Measurements from ENCODE around the gene SMARCC1.

The SMARCC1 gene

DNA sequence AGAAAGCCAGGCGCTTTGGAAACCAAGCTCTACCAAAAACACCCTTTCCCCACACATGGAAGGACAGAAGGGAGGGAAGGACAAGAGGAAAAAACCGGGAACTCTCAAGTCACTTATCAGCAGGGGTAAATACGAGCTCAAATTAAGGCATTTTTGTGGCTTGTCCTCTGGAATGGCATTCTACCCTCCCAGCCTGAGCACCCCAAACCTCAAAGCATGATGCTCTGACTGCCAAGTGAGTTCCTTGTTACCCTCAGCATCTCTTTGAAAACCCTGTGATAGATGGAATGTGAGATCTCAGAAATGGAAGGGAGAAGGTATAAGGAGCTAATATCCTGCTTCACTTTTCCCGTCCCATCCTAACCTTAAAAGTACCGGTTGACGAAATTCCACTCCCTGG is 194.9 kb downstream of the SMARCC1 start:
- no CpG with 5 or more reads among the region's 6 CpGs for WGBS (ENCODE audit: extremely low coverage, insufficient coverage, insufficient read length)
- Histone ChIP-seq H3K23ac (ENCODE audit: low read length) (no peak overlapping the region), H2BK120ac (ENCODE audit: insufficient read depth, low read length, poor library complexity) (no peak overlapping the region), H2AFZ (ENCODE audit: insufficient read depth, low read length, poor library complexity) (no peak overlapping the region), H3K4me1 (ENCODE audit: control insufficient read depth in 1 of 2, insufficient read depth in 2 of 2, low read length in 2 of 2) (no peaks in the 10 kb centered on the region), H3K4ac (ENCODE audit: low read depth, low read length) (no peak overlapping the region), H2BK5ac (ENCODE audit: low read depth, low read length, poor library complexity) (no peak overlapping the region), H3K27ac (ENCODE audit: low read depth, low read length) (no peak overlapping the region), H3K79me1 (ENCODE audit: low read length) (no peaks in the 10 kb centered on the region), H3K36me3 (ENCODE audit: control insufficient read depth in 1 of 2, insufficient read depth in 2 of 2, low read length in 2 of 2) (peaks cover 14 to 39% of the 10 kb centered on the region in 2 experiments), H3K4me2 (ENCODE audit: low read length) (no peak overlapping the region), H3K9me3 (ENCODE audit: insufficient read depth, low read depth, low read length) (no peaks in the 10 kb centered on the region), H4K12ac (ENCODE audit: low read depth, low read length) (no peak overlapping the region), H4K91ac (ENCODE audit: low read depth, low read length) (no peak overlapping the region), H4K8ac (ENCODE audit: low read depth, low read length) (no peak overlapping the region), H2AK5ac (ENCODE audit: low read length) (no peak overlapping the region), H3K9ac (ENCODE audit: low read length) (no peak overlapping the region), H3K4me3 (ENCODE audit: low read depth, low read length) (no peak overlapping the region), H3K14ac (ENCODE audit: low read length) (no peak overlapping the region), H3K18ac (ENCODE audit: low read length) (no peak overlapping the region), H3K27me3 (ENCODE audit: insufficient read depth, low read length) (no peaks in the 10 kb centered on the region), H3K79me2 (ENCODE audit: control insufficient read depth, insufficient read depth, low read length, poor library complexity) (no peaks in the 10 kb centered on the region), H2BK12ac (ENCODE audit: low read length) (no peak overlapping the region)
- DNase-seq: no peak

DNA sequence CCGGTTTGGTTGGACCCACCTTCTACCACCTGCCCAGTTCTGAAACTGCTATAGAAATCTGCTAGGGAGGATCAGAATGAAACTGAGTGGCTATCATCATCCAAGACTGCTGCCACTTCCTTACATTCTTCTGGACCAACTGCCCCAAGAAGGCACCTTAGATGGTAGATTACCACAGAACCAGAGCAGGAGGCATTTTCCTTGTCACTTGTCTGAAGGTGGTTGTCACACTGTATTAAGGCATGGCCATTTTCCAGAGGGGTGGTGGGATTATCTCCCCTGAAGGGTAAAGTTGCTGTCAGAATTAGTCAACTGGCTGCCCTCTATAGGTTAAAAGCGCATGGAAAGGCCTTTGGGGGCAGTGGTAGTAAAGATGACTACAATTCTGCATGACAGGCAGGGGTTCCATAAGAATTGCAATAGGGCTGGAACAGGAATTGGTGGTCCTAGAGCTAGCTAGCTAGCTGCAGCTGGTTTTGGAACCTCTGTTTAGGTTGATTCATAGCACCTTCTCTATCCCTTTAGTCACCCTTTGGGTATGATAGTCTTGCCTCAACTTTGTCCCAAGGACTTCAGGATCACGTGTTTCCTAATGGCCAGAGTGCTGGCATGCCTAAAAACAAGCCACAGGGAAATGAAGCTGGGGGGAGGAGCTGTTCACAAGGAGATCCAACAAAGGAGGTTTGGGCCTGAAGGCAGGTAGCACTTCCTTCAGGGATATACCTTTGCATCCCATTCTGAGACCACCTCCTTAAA is 198.2 kb downstream of the SMARCC1 start:
- Histone ChIP-seq H2AK5ac (ENCODE audit: low read length) (no peak overlapping the region), H2AFZ (ENCODE audit: insufficient read depth, low read length, poor library complexity) (no peak overlapping the region), H3K4me1 (ENCODE audit: control insufficient read depth in 1 of 2, insufficient read depth in 2 of 2, low read length in 2 of 2) (peaks cover 2% of the 10 kb centered on the region in 2 experiments), H3K27me3 (ENCODE audit: insufficient read depth, low read length) (peaks cover 20% of the 10 kb centered on the region), H4K12ac (ENCODE audit: low read depth, low read length) (no peak overlapping the region), H3K14ac (ENCODE audit: low read length) (no peak overlapping the region), H3K79me2 (ENCODE audit: control insufficient read depth, insufficient read depth, low read length, poor library complexity) (no peaks in the 10 kb centered on the region), H4K8ac (ENCODE audit: low read depth, low read length) (no peak overlapping the region), H3K4me2 (ENCODE audit: low read length) (no peak overlapping the region), H2BK120ac (ENCODE audit: insufficient read depth, low read length, poor library complexity) (no peak overlapping the region), H3K9ac (ENCODE audit: low read length) (no peak overlapping the region), H4K91ac (ENCODE audit: low read depth, low read length) (no peak overlapping the region), H3K9me3 (ENCODE audit: insufficient read depth, low read depth, low read length) (no peaks in the 10 kb centered on the region), H3K4me3 (ENCODE audit: low read depth, low read length) (no peak overlapping the region), H3K27ac (ENCODE audit: low read depth, low read length) (no peak overlapping the region), H3K23ac (ENCODE audit: low read length) (no peak overlapping the region), H3K79me1 (ENCODE audit: low read length) (no peaks in the 10 kb centered on the region), H2BK12ac (ENCODE audit: low read length) (no peak overlapping the region), H2BK5ac (ENCODE audit: low read depth, low read length, poor library complexity) (no peak overlapping the region), H3K4ac (ENCODE audit: low read depth, low read length) (no peak overlapping the region), H3K36me3 (ENCODE audit: control insufficient read depth in 1 of 2, insufficient read depth in 2 of 2, low read length in 2 of 2) (peaks cover 7 to 24% of the 10 kb centered on the region in 2 experiments), H3K18ac (ENCODE audit: low read length) (no peak overlapping the region)
- DNase-seq: peak in 1 of 2 donors; percentile 18
- WGBS (ENCODE audit: extremely low coverage, insufficient coverage, insufficient read length): no CpG with 5 or more reads among the region's 3 CpGs

- Histone ChIP-seq H4K8ac (ENCODE audit: low read depth, low read length) (no peak overlapping the region), H3K4me2 (ENCODE audit: low read length) (no peak overlapping the region), H2BK5ac (ENCODE audit: low read depth, low read length, poor library complexity) (no peak overlapping the region), H3K9me3 (ENCODE audit: insufficient read depth, low read depth, low read length) (no peaks in the 10 kb centered on the region), H3K36me3 (ENCODE audit: control insufficient read depth in 1 of 2, insufficient read depth in 2 of 2, low read length in 2 of 2) (peaks cover 0 to 12% of the 10 kb centered on the region in 2 experiments), H3K23ac (ENCODE audit: low read length) (no peak overlapping the region), H4K12ac (ENCODE audit: low read depth, low read length) (no peak overlapping the region), H2AK5ac (ENCODE audit: low read length) (no peak overlapping the region), H4K91ac (ENCODE audit: low read depth, low read length) (no peak overlapping the region), H3K18ac (ENCODE audit: low read length) (no peak overlapping the region), H3K79me1 (ENCODE audit: low read length) (no peaks in the 10 kb centered on the region), H3K79me2 (ENCODE audit: control insufficient read depth, insufficient read depth, low read length, poor library complexity) (no peaks in the 10 kb centered on the region), H2AFZ (ENCODE audit: insufficient read depth, low read length, poor library complexity) (no peak overlapping the region), H3K14ac (ENCODE audit: low read length) (no peak overlapping the region), H3K9ac (ENCODE audit: low read length) (no peak overlapping the region), H2BK12ac (ENCODE audit: low read length) (no peak overlapping the region), H3K4me1 (ENCODE audit: control insufficient read depth in 1 of 2, insufficient read depth in 2 of 2, low read length in 2 of 2) (peaks cover 7 to 8% of the 10 kb centered on the region in 2 experiments), H3K4me3 (ENCODE audit: low read depth, low read length) (no peak overlapping the region), H3K27ac (ENCODE audit: low read depth, low read length) (no peak overlapping the region), H3K4ac (ENCODE audit: low read depth, low read length) (no peak overlapping the region), H3K27me3 (ENCODE audit: insufficient read depth, low read length) (peaks cover 30% of the 10 kb centered on the region), H2BK120ac (ENCODE audit: insufficient read depth, low read length, poor library complexity) (no peak overlapping the region)
- no CpG with 5 or more reads among the region's 4 CpGs for WGBS (ENCODE audit: extremely low coverage, insufficient coverage, insufficient read length)
- DNase-seq: no peak
Measured at GRCh38 chr3:47581835-47582234, 199.9 kb downstream of the SMARCC1 start.

GRCh38 chr3:47581422-47581821 is 200.3 kb downstream of the SMARCC1 start:
- no peak overlapping the region for H3K9ac ChIP-seq (ENCODE audit: low read length)
- no peaks in the 10 kb centered on the region for H3K79me2 ChIP-seq (ENCODE audit: control insufficient read depth, insufficient read depth, low read length, poor library complexity)
- peaks cover 0 to 9% of the 10 kb centered on the region in 2 experiments for H3K36me3 ChIP-seq (ENCODE audit: control insufficient read depth in 1 of 2, insufficient read depth in 2 of 2, low read length in 2 of 2)

More at GRCh38 chr3:47581422-47581821, 200.3 kb downstream of the SMARCC1 start:
- Histone ChIP-seq H3K4me3 (ENCODE audit: low read depth, low read length) (no peak overlapping the region), H2BK120ac (ENCODE audit: insufficient read depth, low read length, poor library complexity) (no peak overlapping the region), H3K4me1 (ENCODE audit: control insufficient read depth in 1 of 2, insufficient read depth in 2 of 2, low read length in 2 of 2) (peaks cover 7 to 8% of the 10 kb centered on the region in 2 experiments), H4K12ac (ENCODE audit: low read depth, low read length) (no peak overlapping the region), H3K4me2 (ENCODE audit: low read length) (no peak overlapping the region), H2AK5ac (ENCODE audit: low read length) (no peak overlapping the region), H3K27ac (ENCODE audit: low read depth, low read length) (no peak overlapping the region), H3K23ac (ENCODE audit: low read length) (no peak overlapping the region), H3K79me1 (ENCODE audit: low read length) (no peaks in the 10 kb centered on the region), H3K4ac (ENCODE audit: low read depth, low read length) (no peak overlapping the region), H3K18ac (ENCODE audit: low read length) (no peak overlapping the region), H3K27me3 (ENCODE audit: insufficient read depth, low read length) (peaks cover 30% of the 10 kb centered on the region), H3K9me3 (ENCODE audit: insufficient read depth, low read depth, low read length) (no peaks in the 10 kb centered on the region), H4K91ac (ENCODE audit: low read depth, low read length) (no peak overlapping the region), H3K14ac (ENCODE audit: low read length) (no peak overlapping the region), H2AFZ (ENCODE audit: insufficient read depth, low read length, poor library complexity) (no peak overlapping the region), H4K8ac (ENCODE audit: low read depth, low read length) (no peak overlapping the region), H2BK12ac (ENCODE audit: low read length) (no peak overlapping the region), H2BK5ac (ENCODE audit: low read depth, low read length, poor library complexity) (no peak overlapping the region)
- DNase-seq: no peak
- no CpG with 5 or more reads among the region's 5 CpGs for WGBS (ENCODE audit: extremely low coverage, insufficient coverage, insufficient read length)

Measured in trophoblast cell (in vitro differentiated cells and primary cell).